Esophagus muscularis mucosa (tissue), 4 donors: Measurements from ENCODE around the gene RABEPK. TPM values are rescaled to one million over a fixed set of nuclear protein-coding genes. Genes with fewer than 3 reads are reported as not detected.

Source experiments
- DNase-seq: peaks from one replicate; pipeline ENCODE4 v3.0.0-alpha.2; 2017; ENCODE audit errors: extremely low spot score
- H3K27ac ChIP-seq, 4 donors: fragments of 200-600 bp; sonication (generic); replicated peaks in 1 of 4; 1 replicate in 3 of 4; 2 replicates in 1 of 4; pipeline ENCODE4 v1.5.1; 2016 to 2019; ENCODE audit warnings: mild to moderate bottlenecking in 1 of 4
- H3K27me3 ChIP-seq, 4 donors: fragments of 200-600 bp; sonication (generic); one replicate each; pipeline versions ENCODE4 v1.5.1 to v1.6.0; 2016 to 2019
- H3K36me3 ChIP-seq, 4 donors: fragments of 200-600 bp; sonication (generic); one replicate each; pipeline ENCODE4 v1.5.1; 2016 to 2019
- H3K4me1 ChIP-seq, 4 donors: fragments of 200-600 bp; sonication (generic); one replicate each; pipeline ENCODE4 v1.5.1; 2016 to 2019
- H3K4me3 ChIP-seq, 4 donors: fragments of 200-600 bp; sonication (generic); 1 replicate in 2 of 4; 2 replicates in 2 of 4; pipeline ENCODE4 v1.5.1; 2016 to 2019; ENCODE audit warnings: mild to moderate bottlenecking in 4 of 4, moderate library complexity in 1 of 4
- H3K9me3 ChIP-seq, 4 donors: fragments of 200-600 bp; sonication (generic); 1 replicate in 3 of 4; 2 replicates in 1 of 4; pipeline ENCODE4 v1.5.1; 2016 to 2019
- CTCF ChIP-seq, 3 experiments: fragments of 200-600 bp in 2 of 3; fragments of 450-650 bp in 1 of 3; sonication (generic) in 2 of 3; IDR thresholded peaks; one replicate each; pipeline ENCODE4 v1.5.1; 2017 to 2019; ENCODE audit warnings: antibody characterized with exemption in 3 of 3, mild to moderate bottlenecking in 2 of 3, moderate library complexity in 1 of 3
- EP300 ChIP-seq: sonication (generic); formaldehyde crosslinking; IDR thresholded peaks from one replicate; pipeline ENCODE4 v1.6.1; 2017; ENCODE audit warnings: antibody characterized with exemption
- POLR2A ChIP-seq: fragments of 450-650 bp; IDR thresholded peaks from one replicate; pipeline ENCODE4 v1.6.1; 2017; ENCODE audit warnings: antibody characterized with exemption, moderate library complexity, mild to moderate bottlenecking, low read depth
- POLR2AphosphoS5 ChIP-seq, 2 donors: sonication (generic); formaldehyde crosslinking; IDR thresholded peaks; one replicate each; pipeline ENCODE4 v1.6.1; 2017; ENCODE audit warnings: antibody characterized with exemption in 2 of 2
- WGBS: methylation state at CpG from one replicate; pipeline ENCODE4 v1.1.5; 2018; 5-methylcytosine and 5-hydroxymethylcytosine counted together
- intact Hi-C: fragments of 100-400 bp; cut with DNase I; formaldehyde crosslinking; loops from one replicate; pipeline ENCODE4 v1.15.1; 2023
- total RNA-seq, 4 donors: library from RNA; depleted of rRNA; stranded (reverse); fragments of >200 nt; gene quantifications; one replicate each; pipeline versions ENCODE4 v1.1.0 to v1.2.1, GENCODE V29; 2016

The RABEPK gene
- total RNA-seq, 4 donors from 2014 or later = 11.2 to 21.6 (median 13.7) TPM

GRCh38 chr9:125258160-125258785 lies 57.9 kb downstream of the RABEPK start:
- H3K4me3 ChIP-seq = no peak overlapping the region
- intact Hi-C loops = no loop called here
- peaks cover 10 to 14% (median 11%) of the 10 kb centered on the region in 4 donors for H3K4me1 ChIP-seq
- no peak overlapping the region for H3K27ac ChIP-seq
- no peaks in the 10 kb centered on the region for H3K27me3 ChIP-seq
- H3K9me3 ChIP-seq = no peaks in the 10 kb centered on the region
- 91% methylated on average over 6 of the region's 6 CpGs for WGBS
- no peak for DNase-seq
- H3K36me3 ChIP-seq = no peaks in the 10 kb centered on the region
- TF ChIP-seq POLR2A (no peak), POLR2AphosphoS5 (IDR thresholded peaks at IDR 0.05) (no peak), EP300 (no peak), CTCF (IDR thresholded peaks at IDR 0.05) (no peak)

GRCh38 chr9:125258832-125259534 lies 58.6 kb downstream of the RABEPK start:
- WGBS = 60% methylated on average over 2 of the region's 2 CpGs
- no peaks in the 10 kb centered on the region for H3K9me3 ChIP-seq
- peaks cover 0 to 4% (median 0%) of the 10 kb centered on the region in 4 donors for H3K36me3 ChIP-seq
- DNase-seq = no peak
- no peak for TF ChIP-seq CTCF (IDR thresholded peaks at IDR 0.05)
- no peak for TF ChIP-seq POLR2AphosphoS5 (IDR thresholded peaks at IDR 0.05)
- no peak for TF ChIP-seq EP300
- intact Hi-C loops = no loop called here
- H3K27ac ChIP-seq = no peak overlapping the region
- no peak overlapping the region for H3K4me3 ChIP-seq
- peaks cover 17 to 21% (median 19%) of the 10 kb centered on the region in 4 donors for H3K4me1 ChIP-seq
- H3K27me3 ChIP-seq = no peaks in the 10 kb centered on the region

- Histone ChIP-seq H3K36me3 (peaks cover 0 to 18% (median 2%) of the 10 kb centered on the region in 4 donors), H3K4me3 (no peak overlapping the region), H3K4me1 (peaks cover 21 to 28% (median 27%) of the 10 kb centered on the region in 4 donors), H3K27ac (peak overlapping the region in 1 of 4 donors; percentile 75), H3K9me3 (no peaks in the 10 kb centered on the region), H3K27me3 (no peaks in the 10 kb centered on the region)
- no peak for TF ChIP-seq POLR2A
- no peak for TF ChIP-seq EP300
- TF ChIP-seq POLR2AphosphoS5 (IDR thresholded peaks at IDR 0.05) = no peak
- no peak for TF ChIP-seq CTCF (IDR thresholded peaks at IDR 0.05)
- DNase-seq = no peak
- intact Hi-C loops = no loop called here
These were observed 60.2 kb downstream of the RABEPK start for GRCh38 chr9:125260561-125260960.

- intact Hi-C loops = no loop called here
- WGBS = 4% methylated on average over 22 of the region's 72 CpGs
- DNase-seq = peak; percentile 93
- Histone ChIP-seq H3K4me3 (peak within 1 kb of the TSS; percentile 72 to 97 (median 86)), H3K4me1 (peaks cover 21 to 28% (median 27%) of the 10 kb centered on the region in 4 donors), H3K27me3 (no peaks in the 10 kb centered on the region), H3K27ac (peak within 1 kb of the TSS; percentile 75 to 87 (median 84)), H3K9me3 (no peaks in the 10 kb centered on the region), H3K36me3 (peaks cover 0 to 21% (median 3%) of the 10 kb centered on the region in 4 donors)
- peak; percentile 68 to 82 for TF ChIP-seq POLR2AphosphoS5 (IDR thresholded peaks at IDR 0.05)
- peak; percentile 23 for TF ChIP-seq POLR2A
- TF ChIP-seq CTCF (IDR thresholded peaks at IDR 0.05) = peak; percentile 43 to 64 (median 64)
- TF ChIP-seq EP300 = no peak
These were observed 61.4 kb downstream of the RABEPK start, which contains the start of gene GAPVD1 for GRCh38 chr9:125261501-125262293. Gene GAPVD1 (plus strand): TSS chr9:125261826. CDS start chr9:125298922, 37,096 bp downstream.
